Smooth muscle cell (in vitro differentiated cells): ENCODE results near the gene TMEM14A. TPM values are rescaled to one million over a fixed set of nuclear protein-coding genes. Genes with fewer than 3 reads are reported as not detected.

Experiments
- DNase-seq: peaks from one replicate; lab custom pipeline; 2025; ENCODE audit not compliant: unreplicated experiment; lab: John Stamatoyannopoulos, UW
- H2AFZ ChIP-seq: fragments of 200-600 bp; sonication (generic); 2 replicates; pipeline ENCODE4 v1.6.0; 2016; ENCODE audit warnings: antibody characterized with exemption, low read depth, mild to moderate bottlenecking
- H3F3A ChIP-seq: fragments of 200-600 bp; sonication (generic); 2 replicates; pipeline ENCODE4 v1.6.0; 2017; ENCODE audit warnings: antibody characterized with exemption, low read depth
- H3K27ac ChIP-seq: fragments of 200-600 bp; sonication (generic); 2 replicates; pipeline ENCODE4 v1.5.1; 2016; ENCODE audit warnings: low read depth, mild to moderate bottlenecking
- H3K27me3 ChIP-seq: fragments of 200-600 bp; sonication (generic); 2 replicates; pipeline ENCODE4 v1.6.1; 2016; ENCODE audit warnings: low read depth, mild to moderate bottlenecking
- H3K36me3 ChIP-seq: fragments of 200-600 bp; sonication (generic); 2 replicates; pipeline ENCODE4 v1.5.1; 2016; ENCODE audit warnings: low read depth
- H3K4me1 ChIP-seq: fragments of 200-600 bp; sonication (generic); 2 replicates; pipeline ENCODE4 v1.5.1; 2016; ENCODE audit warnings: low read depth
- H3K4me2 ChIP-seq: fragments of 200-600 bp; sonication (generic); 2 replicates; pipeline ENCODE4 v1.6.0; 2016; ENCODE audit warnings: mild to moderate bottlenecking
- H3K4me3 ChIP-seq: fragments of 200-600 bp; sonication (generic); 2 replicates; pipeline ENCODE4 v1.5.1; 2016; ENCODE audit warnings: mild to moderate bottlenecking
- H3K79me2 ChIP-seq: fragments of 200-600 bp; sonication (generic); 2 replicates; pipeline ENCODE4 v1.6.0; 2016; ENCODE audit warnings: low read depth, mild to moderate bottlenecking
- H3K9ac ChIP-seq: fragments of 200-600 bp; sonication (generic); 2 replicates; pipeline ENCODE4 v1.6.0; 2016; ENCODE audit warnings: low read depth
- H3K9me3 ChIP-seq: fragments of 200-600 bp; sonication (generic); replicated peaks from 2 replicates; pipeline ENCODE4 v1.5.1; 2016; ENCODE audit warnings: low read depth
- H4K20me1 ChIP-seq: fragments of 200-600 bp; sonication (generic); 2 replicates; pipeline ENCODE4 v1.6.0; 2016; ENCODE audit warnings: low read depth
- WGBS: methylation state at CpG from one replicate; pipeline ENCODE4 v1.1.7; 2016; ENCODE audit warnings: low lambda C conversion rate; 5-methylcytosine and 5-hydroxymethylcytosine counted together
- polyA plus RNA-seq: library from polyadenylated mRNA; unstranded; fragments of >200 nt; fragmentation: Nextera tagmentation; extraction: Ambion mirVana; gene quantifications from 2 replicates; pipeline ENCODE4 v1.2.1, GENCODE V29; 2016
- total RNA-seq: library from RNA; depleted of rRNA; stranded (reverse); fragments of >200 nt; gene quantifications from 2 replicates; pipeline ENCODE4 v1.2.3, GENCODE V29; 2014
- TF ChIP-seq, protein P1 (sequence below): fragments of 200-600 bp; sonication (generic); IDR thresholded peaks from 2 replicates; pipeline ENCODE4 v1.5.1; 2017; ENCODE audit warnings: borderline replicate concordance, mild to moderate bottlenecking, antibody characterized with exemption; ENCODE audit not compliant: insufficient read depth, poor library complexity, severe bottlenecking

The TMEM14A gene
- total and polyA plus RNA-seq, 2 experiments from 2014 or later, result 68.7 to 77.7 TPM

DNA sequence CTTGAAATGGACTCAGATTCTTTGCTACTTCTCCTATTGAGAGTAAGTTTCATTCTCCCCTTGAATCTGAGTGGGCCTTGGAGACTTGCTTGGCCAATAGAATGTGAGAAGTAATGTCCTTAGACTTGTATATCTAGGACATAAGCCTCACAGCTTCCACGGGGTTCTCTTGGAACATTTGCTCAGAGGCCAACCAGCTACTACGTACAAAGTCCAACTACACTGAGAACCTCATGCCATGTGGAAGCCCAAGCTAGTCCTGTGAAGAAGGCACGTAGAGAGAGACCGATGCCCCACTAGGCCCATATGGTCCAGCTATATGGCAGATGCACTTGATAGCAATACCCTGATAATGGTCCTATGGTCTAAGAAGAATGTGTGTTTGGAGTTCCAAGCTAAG is 22.9 kb downstream of the TMEM14A start:
- WGBS, result 97% methylated on average over 4 of the region's 4 CpGs
- Histone ChIP-seq H3K4me3 (no peak overlapping the region), H3K4me2 (no peak overlapping the region), H3K4me1 (no peaks in the 10 kb centered on the region), H3F3A (no peaks in the 10 kb centered on the region), H3K9ac (no peak overlapping the region), H3K79me2 (no peaks in the 10 kb centered on the region), H3K9me3 (no peaks in the 10 kb centered on the region), H3K27ac (no peak overlapping the region), H3K27me3 (no peaks in the 10 kb centered on the region), H4K20me1 (no peaks in the 10 kb centered on the region), H3K36me3 (no peaks in the 10 kb centered on the region), H2AFZ (no peak overlapping the region)
- no peak for DNase-seq
- TF ChIP-seq, protein P1, sequence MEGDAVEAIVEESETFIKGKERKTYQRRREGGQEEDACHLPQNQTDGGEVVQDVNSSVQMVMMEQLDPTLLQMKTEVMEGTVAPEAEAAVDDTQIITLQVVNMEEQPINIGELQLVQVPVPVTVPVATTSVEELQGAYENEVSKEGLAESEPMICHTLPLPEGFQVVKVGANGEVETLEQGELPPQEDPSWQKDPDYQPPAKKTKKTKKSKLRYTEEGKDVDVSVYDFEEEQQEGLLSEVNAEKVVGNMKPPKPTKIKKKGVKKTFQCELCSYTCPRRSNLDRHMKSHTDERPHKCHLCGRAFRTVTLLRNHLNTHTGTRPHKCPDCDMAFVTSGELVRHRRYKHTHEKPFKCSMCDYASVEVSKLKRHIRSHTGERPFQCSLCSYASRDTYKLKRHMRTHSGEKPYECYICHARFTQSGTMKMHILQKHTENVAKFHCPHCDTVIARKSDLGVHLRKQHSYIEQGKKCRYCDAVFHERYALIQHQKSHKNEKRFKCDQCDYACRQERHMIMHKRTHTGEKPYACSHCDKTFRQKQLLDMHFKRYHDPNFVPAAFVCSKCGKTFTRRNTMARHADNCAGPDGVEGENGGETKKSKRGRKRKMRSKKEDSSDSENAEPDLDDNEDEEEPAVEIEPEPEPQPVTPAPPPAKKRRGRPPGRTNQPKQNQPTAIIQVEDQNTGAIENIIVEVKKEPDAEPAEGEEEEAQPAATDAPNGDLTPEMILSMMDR, result no peak

DNA sequence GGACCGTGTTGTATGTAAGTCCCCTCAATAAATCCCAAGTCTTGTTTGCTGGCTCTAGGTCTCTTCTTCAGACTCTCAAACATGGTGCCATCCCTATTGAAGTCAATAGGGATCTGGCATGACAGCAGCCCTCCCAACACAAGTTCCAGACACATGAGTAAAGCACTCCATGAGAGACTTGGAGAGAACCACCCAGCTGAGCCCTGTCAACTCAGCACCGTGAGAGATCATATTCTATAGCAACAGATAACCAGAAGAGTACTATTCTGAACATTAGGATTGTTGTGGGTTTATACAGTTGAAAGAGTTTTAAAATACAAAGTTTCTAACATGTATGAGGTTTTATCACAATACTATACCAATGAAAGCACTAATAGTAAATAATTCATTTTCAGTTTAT is 23.5 kb downstream of the TMEM14A start:
- Histone ChIP-seq H3K27ac (no peak overlapping the region), H3K27me3 (no peaks in the 10 kb centered on the region), H3K4me1 (no peaks in the 10 kb centered on the region), H3K36me3 (no peaks in the 10 kb centered on the region), H3K79me2 (no peaks in the 10 kb centered on the region), H3K4me2 (no peak overlapping the region), H3K9ac (no peak overlapping the region), H2AFZ (no peak overlapping the region), H3F3A (no peaks in the 10 kb centered on the region), H3K9me3 (no peaks in the 10 kb centered on the region), H3K4me3 (no peak overlapping the region), H4K20me1 (no peaks in the 10 kb centered on the region)
- TF ChIP-seq, protein P1, result no peak
- 100% methylated on average over 2 of the region's 2 CpGs for WGBS
- DNase-seq, result no peak

DNA sequence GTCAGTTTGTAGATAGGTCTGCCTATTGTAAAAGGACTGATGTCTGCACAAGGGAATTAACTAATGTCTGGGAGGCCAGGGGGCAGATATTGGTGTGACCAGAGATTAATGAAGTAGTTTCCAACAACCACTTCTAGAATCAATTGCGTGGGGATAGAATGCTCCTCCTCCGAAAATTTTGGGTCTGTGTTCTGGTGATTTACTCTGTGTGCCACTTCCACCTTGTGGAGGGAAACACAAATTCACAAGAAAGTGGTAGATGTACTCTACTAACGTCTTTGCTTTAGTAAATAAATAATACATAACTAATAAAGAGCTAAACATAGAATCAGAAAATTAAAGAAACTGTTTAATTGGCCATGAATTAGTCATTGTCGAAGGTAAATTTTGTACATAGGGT is 25.5 kb downstream of the TMEM14A start:
- Histone ChIP-seq H2AFZ (no peak overlapping the region), H3F3A (no peaks in the 10 kb centered on the region), H3K4me2 (no peak overlapping the region), H3K79me2 (no peaks in the 10 kb centered on the region), H3K27me3 (no peaks in the 10 kb centered on the region), H3K27ac (no peak overlapping the region), H3K36me3 (no peaks in the 10 kb centered on the region), H3K9me3 (no peaks in the 10 kb centered on the region), H4K20me1 (no peaks in the 10 kb centered on the region), H3K4me3 (no peak overlapping the region), H3K4me1 (no peaks in the 10 kb centered on the region), H3K9ac (no peak overlapping the region)
- no peak for DNase-seq
- 78% methylated on average over 4 of the region's 4 CpGs for WGBS
- TF ChIP-seq, protein P1, result no peak

DNA sequence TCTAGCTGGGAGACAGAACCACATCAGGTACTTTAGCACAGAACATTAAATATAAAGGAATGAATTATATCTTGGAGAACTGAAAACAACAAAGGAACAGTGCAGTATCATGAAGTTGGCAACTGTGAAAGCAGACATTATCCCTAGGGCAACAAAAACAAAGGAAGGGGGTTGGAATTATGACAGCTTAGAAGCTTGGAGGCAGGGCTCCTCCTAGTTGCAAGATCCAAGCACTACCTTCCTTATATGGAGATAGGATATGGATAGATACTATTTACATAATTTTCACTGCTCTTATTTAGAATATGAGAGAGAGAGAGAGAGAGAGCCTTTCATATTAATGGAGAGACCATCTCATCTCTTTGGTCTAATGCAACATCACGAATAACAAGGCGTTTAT is 27.0 kb downstream of the TMEM14A start:
- H3K4me1 ChIP-seq, result no peaks in the 10 kb centered on the region
- no peaks in the 10 kb centered on the region for H4K20me1 ChIP-seq
- H3K79me2 ChIP-seq, result no peaks in the 10 kb centered on the region
- TF ChIP-seq, protein P1, result no peak
- WGBS, result 97% methylated on average over 2 of the region's 2 CpGs
- H3K36me3 ChIP-seq, result no peaks in the 10 kb centered on the region
- H3K9me3 ChIP-seq, result no peaks in the 10 kb centered on the region
- no peak overlapping the region for H3K9ac ChIP-seq
- no peak overlapping the region for H2AFZ ChIP-seq
- no peak overlapping the region for H3K4me3 ChIP-seq
- no peaks in the 10 kb centered on the region for H3F3A ChIP-seq
- H3K4me2 ChIP-seq, result no peak overlapping the region
- no peaks in the 10 kb centered on the region for H3K27me3 ChIP-seq
- H3K27ac ChIP-seq, result no peak overlapping the region
- no peak for DNase-seq
